Measurements from ENCODE around the gene CCDC28B. TPM values are rescaled to one million over a fixed set of nuclear protein-coding genes. Genes with fewer than 3 reads are reported as not detected.

Gene CCDC28B
- total and polyA plus RNA-seq, 2 of the 13 experiments (the other 11 are each of a cell fraction or from before 2014, with no cell fraction given) = 2.6 to 3.5 TPM

DNA sequence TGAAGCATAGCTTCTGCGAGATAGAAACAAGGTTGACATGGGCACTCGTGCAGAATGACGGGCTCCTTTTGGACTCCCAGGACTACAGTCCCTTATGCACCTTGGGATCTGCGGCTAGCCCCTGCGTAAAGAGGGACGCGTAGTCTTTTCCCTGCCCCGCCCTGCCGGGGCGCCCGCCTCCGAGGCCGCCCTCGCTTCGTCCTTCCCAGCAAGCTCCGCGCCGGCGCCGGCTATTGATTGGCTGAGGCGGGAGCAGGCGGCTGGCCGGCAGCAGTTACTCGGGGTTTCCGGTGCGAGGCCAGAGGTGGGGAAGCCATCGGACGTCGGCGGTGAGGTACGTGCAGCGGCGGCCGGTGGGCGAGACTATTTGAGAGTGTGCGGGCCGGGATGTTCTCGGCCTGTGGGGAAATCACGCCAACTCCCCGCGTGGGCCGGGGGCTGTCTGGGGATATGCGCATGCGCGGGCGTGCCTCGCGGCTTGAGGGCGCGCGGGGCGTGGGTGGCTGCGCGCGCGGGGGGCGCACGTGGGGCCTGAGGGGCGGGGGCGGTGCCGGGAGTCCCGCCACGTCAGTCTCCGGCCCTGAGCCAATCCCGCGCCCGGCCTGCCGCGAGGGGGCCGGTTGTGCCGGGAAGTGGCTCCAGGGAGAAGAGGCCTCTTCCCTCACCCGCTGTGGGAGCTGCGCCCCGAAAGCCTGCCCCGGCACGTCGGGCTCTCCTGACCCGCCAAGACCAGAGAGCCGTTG, 20.8 kb upstream of the CCDC28B start, which contains the start of gene TXLNA (continued):
- TF ChIP-seq, protein P1, sequence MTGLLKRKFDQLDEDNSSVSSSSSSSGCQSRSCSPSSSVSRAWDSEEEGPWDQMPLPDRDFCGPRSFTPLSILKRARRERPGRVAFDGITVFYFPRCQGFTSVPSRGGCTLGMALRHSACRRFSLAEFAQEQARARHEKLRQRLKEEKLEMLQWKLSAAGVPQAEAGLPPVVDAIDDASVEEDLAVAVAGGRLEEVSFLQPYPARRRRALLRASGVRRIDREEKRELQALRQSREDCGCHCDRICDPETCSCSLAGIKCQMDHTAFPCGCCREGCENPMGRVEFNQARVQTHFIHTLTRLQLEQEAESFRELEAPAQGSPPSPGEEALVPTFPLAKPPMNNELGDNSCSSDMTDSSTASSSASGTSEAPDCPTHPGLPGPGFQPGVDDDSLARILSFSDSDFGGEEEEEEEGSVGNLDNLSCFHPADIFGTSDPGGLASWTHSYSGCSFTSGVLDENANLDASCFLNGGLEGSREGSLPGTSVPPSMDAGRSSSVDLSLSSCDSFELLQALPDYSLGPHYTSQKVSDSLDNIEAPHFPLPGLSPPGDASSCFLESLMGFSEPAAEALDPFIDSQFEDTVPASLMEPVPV (CRISPR knock-in tag; IDR thresholded peaks at IDR 0.05) = peak; percentile 94
- TF ChIP-seq, protein P2, sequence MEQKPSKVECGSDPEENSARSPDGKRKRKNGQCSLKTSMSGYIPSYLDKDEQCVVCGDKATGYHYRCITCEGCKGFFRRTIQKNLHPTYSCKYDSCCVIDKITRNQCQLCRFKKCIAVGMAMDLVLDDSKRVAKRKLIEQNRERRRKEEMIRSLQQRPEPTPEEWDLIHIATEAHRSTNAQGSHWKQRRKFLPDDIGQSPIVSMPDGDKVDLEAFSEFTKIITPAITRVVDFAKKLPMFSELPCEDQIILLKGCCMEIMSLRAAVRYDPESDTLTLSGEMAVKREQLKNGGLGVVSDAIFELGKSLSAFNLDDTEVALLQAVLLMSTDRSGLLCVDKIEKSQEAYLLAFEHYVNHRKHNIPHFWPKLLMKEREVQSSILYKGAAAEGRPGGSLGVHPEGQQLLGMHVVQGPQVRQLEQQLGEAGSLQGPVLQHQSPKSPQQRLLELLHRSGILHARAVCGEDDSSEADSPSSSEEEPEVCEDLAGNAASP (CRISPR knock-in tag; IDR thresholded peaks at IDR 0.05; ENCODE audit: borderline replicate concordance) = no peak
- no peak for TF ChIP-seq ZFP36 (IDR thresholded peaks at IDR 0.05; ENCODE audit: borderline replicate concordance, low read depth, low read length, partially characterized antibody)
- TF ChIP-seq KAT8 (CRISPR knock-in tag; IDR thresholded peaks at IDR 0.05) = peak; percentile 85
- no peak for TF ChIP-seq NBN (conservative IDR thresholded peaks at IDR 0.05)
- TF ChIP-seq SMYD3 (CRISPR knock-in tag; IDR thresholded peaks at IDR 0.05) = peak; percentile 96
- TF ChIP-seq ZSCAN29 (CRISPR knock-in tag; conservative IDR thresholded peaks at IDR 0.05) = peak; percentile 32; the same call in 1 of the 2 replicates
- TF ChIP-seq ZNF615 (CRISPR knock-in tag; IDR thresholded peaks at IDR 0.05; ENCODE audit: borderline replicate concordance) = no peak
- TF ChIP-seq, protein P3, sequence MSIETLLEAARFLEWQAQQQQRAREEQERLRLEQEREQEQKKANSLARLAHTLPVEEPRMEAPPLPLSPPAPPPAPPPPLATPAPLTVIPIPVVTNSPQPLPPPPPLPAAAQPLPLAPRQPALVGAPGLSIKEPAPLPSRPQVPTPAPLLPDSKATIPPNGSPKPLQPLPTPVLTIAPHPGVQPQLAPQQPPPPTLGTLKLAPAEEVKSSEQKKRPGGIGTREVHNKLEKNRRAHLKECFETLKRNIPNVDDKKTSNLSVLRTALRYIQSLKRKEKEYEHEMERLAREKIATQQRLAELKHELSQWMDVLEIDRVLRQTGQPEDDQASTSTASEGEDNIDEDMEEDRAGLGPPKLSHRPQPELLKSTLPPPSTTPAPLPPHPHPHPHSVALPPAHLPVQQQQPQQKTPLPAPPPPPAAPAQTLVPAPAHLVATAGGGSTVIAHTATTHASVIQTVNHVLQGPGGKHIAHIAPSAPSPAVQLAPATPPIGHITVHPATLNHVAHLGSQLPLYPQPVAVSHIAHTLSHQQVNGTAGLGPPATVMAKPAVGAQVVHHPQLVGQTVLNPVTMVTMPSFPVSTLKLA (IDR thresholded peaks at IDR 0.05) = no peak
- TF ChIP-seq SIN3B (IDR thresholded peaks at IDR 0.05; ENCODE audit: low read length) = no peak
- no peak for TF ChIP-seq ZNF256 (CRISPR knock-in tag; conservative IDR thresholded peaks at IDR 0.05)
- TF ChIP-seq BRD4 (CRISPR knock-in tag; IDR thresholded peaks at IDR 0.05) = no peak; the same call in 1 of the 2 replicates
- TF ChIP-seq ZBTB38 (CRISPR knock-in tag; IDR thresholded peaks at IDR 0.05) = peak; percentile 93
- TF ChIP-seq ZNF10 (CRISPR knock-in tag; IDR thresholded peaks at IDR 0.05; ENCODE audit: borderline replicate concordance, low read depth) = no peak
- TF ChIP-seq PPARG (CRISPR knock-in tag; conservative IDR thresholded peaks at IDR 0.05) = peak; percentile 56; the same call in 1 of the 2 replicates
- TF ChIP-seq TCF7 (IDR thresholded peaks at IDR 0.05; ENCODE audit: low read depth) = no peak
- TF ChIP-seq, protein P4, sequence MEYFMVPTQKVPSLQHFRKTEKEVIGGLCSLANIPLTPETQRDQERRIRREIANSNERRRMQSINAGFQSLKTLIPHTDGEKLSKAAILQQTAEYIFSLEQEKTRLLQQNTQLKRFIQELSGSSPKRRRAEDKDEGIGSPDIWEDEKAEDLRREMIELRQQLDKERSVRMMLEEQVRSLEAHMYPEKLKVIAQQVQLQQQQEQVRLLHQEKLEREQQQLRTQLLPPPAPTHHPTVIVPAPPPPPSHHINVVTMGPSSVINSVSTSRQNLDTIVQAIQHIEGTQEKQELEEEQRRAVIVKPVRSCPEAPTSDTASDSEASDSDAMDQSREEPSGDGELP (IDR thresholded peaks at IDR 0.05; ENCODE audit: borderline replicate concordance, low read depth) = peak; percentile 25; the same call in 1 of the 2 replicates
- TF ChIP-seq ELF3 (CRISPR knock-in tag; IDR thresholded peaks at IDR 0.05) = peak; percentile 67
- TF ChIP-seq SRSF1 (optimal IDR thresholded peaks at IDR 0.05; ENCODE audit: low read depth, low read length) = no peak
- no peak for TF ChIP-seq HDAC6 (IDR thresholded peaks at IDR 0.05; ENCODE audit: low read depth, low read length)
- TF ChIP-seq ZNF230 (CRISPR knock-in tag; IDR thresholded peaks at IDR 0.05) = no peak; the same call in 1 of the 2 replicates
- no peak for TF ChIP-seq HNRNPH1 (optimal IDR thresholded peaks at IDR 0.05; ENCODE audit: low read depth, low read length)
- TF ChIP-seq NCOA2 (CRISPR knock-in tag; IDR thresholded peaks at IDR 0.05) = peak; percentile 11; the same call in 1 of the 2 replicates
- no peak for TF ChIP-seq SRSF9 (IDR thresholded peaks at IDR 0.05; ENCODE audit: borderline replicate concordance, insufficient read depth, low read depth, low read length, poor library complexity, severe bottlenecking)
- TF ChIP-seq KDM2A (CRISPR knock-in tag; IDR thresholded peaks at IDR 0.05; ENCODE audit: borderline replicate concordance, low read depth) = peak; percentile 94
- peak; percentile 90 for TF ChIP-seq ZNF143 (CRISPR knock-in tag; IDR thresholded peaks at IDR 0.05)
- TF ChIP-seq ZBTB7A (CRISPR knock-in tag; IDR thresholded peaks at IDR 0.05) = no peak
